Naive B cell (primary cell): ENCODE results near the gene NGFR. TPM values are rescaled to one million over a fixed set of nuclear protein-coding genes. Genes with fewer than 3 reads are reported as not detected.

ENCODE experiments used
- ATAC-seq, 2 donors: fragments of 150-1000 bp; cut with Tn5 transposase; 2 replicates each; pipeline ENCODE4 v1.10.0; 2021; ENCODE audit warnings: low read depth in 2 of 2, mild to moderate bottlenecking in 2 of 2, moderate library complexity in 2 of 2
- DNase-seq: peaks from one replicate; pipeline ENCODE4 v3.0.0; 2022
- H3K27ac Mint-ChIP-seq, 6 donors: one replicate each; pipeline ENCODE4 v1.8.0; 2020 to 2022; ENCODE audit warnings: mild to moderate bottlenecking in 6 of 6, mixed read lengths in 6 of 6, moderate library complexity in 5 of 6, inconsistent platforms in 2 of 6
- H3K27me3 Mint-ChIP-seq, 3 donors: one replicate each; pipeline ENCODE4 v1.8.0; 2021 to 2022; ENCODE audit warnings: mixed read lengths in 3 of 3, mild to moderate bottlenecking in 1 of 3
- H3K36me3 Mint-ChIP-seq, 2 donors: one replicate each; pipeline ENCODE4 v1.8.0; 2020 to 2022; ENCODE audit warnings: mixed read lengths in 2 of 2, inconsistent platforms in 1 of 2, mild to moderate bottlenecking in 1 of 2
- H3K4me1 Mint-ChIP-seq, 3 donors: one replicate each; pipeline ENCODE4 v1.8.0; 2020 to 2022; ENCODE audit warnings: mixed read lengths in 3 of 3, inconsistent platforms in 1 of 3, mild to moderate bottlenecking in 1 of 3, moderate library complexity in 1 of 3
- H3K4me3 Mint-ChIP-seq, 8 donors: one replicate each; pipeline ENCODE4 v1.8.0; 2020 to 2022; ENCODE audit warnings: mild to moderate bottlenecking in 8 of 8, mixed read lengths in 8 of 8, moderate library complexity in 8 of 8, inconsistent platforms in 2 of 8
- H3K9me3 Mint-ChIP-seq, 7 donors: one replicate each; pipeline ENCODE4 v1.8.0; 2020 to 2022; ENCODE audit warnings: mixed read lengths in 7 of 7, mild to moderate bottlenecking in 5 of 7, inconsistent platforms in 2 of 7, moderate library complexity in 1 of 7
- polyA plus RNA-seq, 6 donors: library from polyadenylated mRNA; unstranded; fragments of 300-500 nt; fragmentation: Illumina TruSeq; gene quantifications; one replicate each; pipeline ENCODE4 v1.2.3, GENCODE V29; 2021; ENCODE audit warnings: low read depth in 6 of 6

Gene NGFR
- polyA plus RNA-seq, 6 donors from 2014 or later: 0.16 TPM; not detected in 5

DNA sequence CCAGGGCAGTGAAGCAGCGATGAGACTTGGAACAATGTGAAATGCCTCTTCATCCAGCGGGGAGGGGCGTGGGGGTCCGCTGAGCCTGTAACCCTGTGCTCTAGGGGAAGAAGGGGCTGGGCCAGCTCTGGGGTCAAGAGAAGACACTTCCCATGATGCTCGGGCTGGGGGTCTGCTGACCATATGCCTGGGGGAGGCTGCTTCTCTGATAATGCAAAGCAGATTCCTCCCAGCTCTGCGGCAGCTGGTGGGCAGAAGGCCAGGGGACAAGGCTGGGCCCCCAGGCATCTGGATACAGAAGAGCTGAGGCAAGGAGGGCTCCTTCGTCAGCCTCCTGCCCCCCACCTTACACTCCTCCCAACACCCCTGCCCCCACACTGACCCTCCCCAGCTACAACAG, 24.7 kb downstream of the NGFR start:
- Mint-ChIP-seq H3K27me3 (peaks cover 3 to 44% (median 37%) of the 10 kb centered on the region in 3 donors), H3K9me3 (no peaks in the 10 kb centered on the region), H3K36me3 (no peaks in the 10 kb centered on the region), H3K27ac (no peak overlapping the region), H3K4me1 (peaks cover 0 to 6% (median 0%) of the 10 kb centered on the region in 3 donors), H3K4me3 (no peak overlapping the region)
- ATAC-seq (no peak), DNase-seq (no peak)

DNA sequence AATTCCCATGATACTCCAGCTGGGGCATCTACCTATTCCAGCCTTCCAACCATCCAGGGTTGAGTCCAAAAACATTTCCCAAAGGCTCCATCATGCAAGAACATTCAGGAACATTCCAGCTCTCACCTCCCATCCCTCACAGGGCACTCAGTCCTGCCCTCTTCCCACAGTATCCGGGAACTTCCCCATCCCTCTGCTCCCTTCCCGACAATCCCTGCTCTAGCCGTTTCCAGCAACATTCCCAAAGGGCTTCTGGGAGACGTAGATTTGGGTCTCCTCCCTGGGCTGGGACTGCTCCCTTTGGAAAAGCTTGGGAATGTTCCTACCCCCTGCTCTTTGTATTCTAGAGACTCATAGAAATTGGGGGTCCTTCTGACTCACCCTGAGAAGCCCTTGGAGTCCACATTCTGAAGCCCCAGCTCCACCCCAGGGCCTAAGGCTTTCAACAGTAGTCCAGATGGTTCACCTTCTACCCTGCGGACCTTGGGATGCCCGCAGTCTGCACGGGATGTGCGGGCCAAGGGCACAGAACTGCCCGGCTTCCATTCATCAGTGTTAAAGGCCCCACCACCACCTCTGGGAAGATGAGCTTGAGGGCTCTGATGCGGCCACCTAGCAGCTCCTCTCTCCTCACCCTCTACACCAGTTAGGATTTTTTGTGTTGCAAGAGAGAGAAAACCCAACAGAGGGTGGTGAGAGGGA, 25.4 kb downstream of the NGFR start:
- DNase-seq (no peak), ATAC-seq (no peak)
- Mint-ChIP-seq H3K27me3 (peaks cover 3 to 44% (median 31%) of the 10 kb centered on the region in 3 donors), H3K36me3 (no peaks in the 10 kb centered on the region), H3K4me1 (no peaks in the 10 kb centered on the region), H3K27ac (no peak overlapping the region), H3K4me3 (no peak overlapping the region), H3K9me3 (no peaks in the 10 kb centered on the region)

DNA sequence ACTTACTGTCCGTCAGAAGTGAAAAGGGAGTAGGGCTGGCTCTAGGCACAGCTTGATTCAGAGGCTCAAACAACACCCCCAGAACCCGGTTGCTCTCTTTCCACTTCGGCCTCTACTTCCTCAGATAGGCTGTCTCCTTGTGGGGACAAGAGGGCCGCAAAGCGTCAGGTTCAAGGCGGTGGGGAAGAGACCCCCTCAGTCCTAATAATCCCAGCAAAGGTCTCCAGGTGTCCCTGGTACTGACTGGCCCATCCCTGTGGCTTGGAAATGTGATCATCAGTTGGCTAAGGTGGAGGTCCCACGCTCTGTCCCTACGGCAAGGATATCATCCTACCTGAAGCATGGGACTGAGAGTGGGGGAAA, 26.0 kb downstream of the NGFR start:
- Mint-ChIP-seq H3K27me3 (peaks cover 3 to 40% (median 31%) of the 10 kb centered on the region in 3 donors), H3K4me3 (no peak overlapping the region), H3K27ac (no peak overlapping the region), H3K36me3 (no peaks in the 10 kb centered on the region), H3K9me3 (no peaks in the 10 kb centered on the region), H3K4me1 (no peaks in the 10 kb centered on the region)
- ATAC-seq: no peak
- DNase-seq: no peak

DNA sequence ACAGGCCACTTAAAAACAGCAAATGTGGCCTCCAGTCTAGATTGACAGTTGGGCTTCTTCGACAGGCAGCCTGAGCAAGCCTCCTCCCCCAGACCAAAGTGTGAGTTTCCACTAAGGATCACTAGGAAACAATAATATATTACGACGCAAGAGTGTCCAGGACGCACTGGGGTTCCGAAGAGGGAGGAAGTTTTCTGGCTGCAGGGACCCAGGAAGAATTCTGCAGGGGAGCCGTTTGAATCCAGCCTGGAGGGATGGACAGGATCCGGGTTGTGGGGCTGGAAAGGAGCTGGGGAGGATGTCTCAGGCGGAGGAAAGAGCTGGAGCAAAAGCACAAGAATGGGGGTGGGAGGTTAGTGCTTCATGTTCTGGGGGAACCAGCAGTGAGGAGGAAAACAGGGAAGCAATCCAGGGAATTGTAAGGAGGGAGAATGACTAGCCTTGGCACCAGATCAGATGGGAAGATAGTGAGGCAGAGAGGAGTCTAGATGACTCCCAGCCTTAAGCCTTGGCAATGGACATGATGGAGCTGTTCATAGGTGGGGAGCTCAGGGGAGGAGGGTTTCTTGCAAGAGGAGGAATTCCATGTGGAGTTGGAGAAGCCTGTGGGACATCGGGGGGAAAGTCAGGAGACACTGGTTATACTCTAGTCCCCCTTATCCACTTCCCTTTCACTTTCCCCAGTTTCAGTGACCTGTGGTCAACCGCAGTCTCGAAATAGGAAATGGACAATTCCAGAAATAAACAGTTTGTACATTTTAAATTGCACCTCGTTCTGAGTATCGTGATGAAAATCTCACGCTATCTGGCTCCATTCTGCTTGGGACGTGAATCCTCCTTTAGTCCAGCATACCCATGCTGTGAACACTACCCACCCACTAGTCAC, 26.6 kb downstream of the NGFR start:
- ATAC-seq: no peak
- no peaks in the 10 kb centered on the region for H3K36me3 Mint-ChIP-seq
- H3K27me3 Mint-ChIP-seq: peaks cover 4 to 39% (median 32%) of the 10 kb centered on the region in 3 donors
- no peak overlapping the region for H3K27ac Mint-ChIP-seq
- no peaks in the 10 kb centered on the region for H3K9me3 Mint-ChIP-seq
- H3K4me3 Mint-ChIP-seq: no peak overlapping the region
- DNase-seq: no peak
- H3K4me1 Mint-ChIP-seq: no peaks in the 10 kb centered on the region

DNA sequence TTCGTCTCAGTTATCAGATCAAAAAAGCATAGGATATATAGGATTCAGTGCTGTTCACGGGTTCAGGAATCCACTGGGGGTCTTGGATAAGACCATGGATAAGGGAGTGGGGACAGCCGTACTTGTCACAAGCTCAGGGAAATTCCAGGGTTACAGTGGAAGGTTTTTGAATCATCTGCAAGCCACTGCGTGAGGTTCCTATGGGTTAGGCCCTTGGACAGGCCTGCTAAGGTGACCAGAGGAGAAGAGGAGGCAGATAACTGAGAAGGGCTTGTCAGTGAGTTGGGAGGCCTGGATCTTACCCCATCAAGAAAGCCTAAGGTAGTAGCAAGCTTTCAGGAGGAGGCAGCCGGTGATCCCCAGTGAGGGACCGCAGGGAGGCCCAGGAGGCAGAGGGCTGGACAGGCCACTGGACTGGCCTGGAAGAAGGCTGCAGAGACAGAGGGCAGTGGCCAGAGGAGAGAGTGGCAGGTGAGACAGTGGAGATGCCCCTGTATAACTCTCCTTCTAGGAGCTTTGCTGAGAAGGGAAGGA, 27.3 kb downstream of the NGFR start:
- Mint-ChIP-seq H3K9me3 (no peaks in the 10 kb centered on the region), H3K36me3 (no peaks in the 10 kb centered on the region), H3K27ac (peak overlapping the region in 1 of 6 donors; percentile 85), H3K27me3 (peaks cover 7 to 45% (median 39%) of the 10 kb centered on the region in 3 donors), H3K4me3 (no peak overlapping the region), H3K4me1 (no peaks in the 10 kb centered on the region)
- DNase-seq: no peak
- no peak for ATAC-seq

DNA sequence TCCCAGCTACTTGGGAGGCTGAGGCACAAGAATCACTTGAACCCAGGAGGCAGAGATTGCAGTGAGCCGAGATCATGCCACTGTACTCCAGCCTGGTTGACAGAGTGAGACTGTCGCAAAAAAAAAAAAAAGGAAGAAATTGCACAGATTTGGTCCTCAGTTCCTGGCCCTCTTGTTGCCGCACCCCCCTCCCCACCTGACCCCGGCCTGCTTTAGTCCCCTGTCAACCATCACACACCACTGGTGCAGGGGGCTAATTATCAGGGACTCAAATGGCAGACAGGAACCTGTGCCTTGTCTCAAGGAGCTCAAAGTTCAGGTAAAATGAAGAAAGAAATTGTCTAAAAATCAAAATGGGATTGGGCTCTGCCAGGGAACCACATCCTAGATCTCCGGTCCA, 28.1 kb downstream of the NGFR start:
- H3K36me3 Mint-ChIP-seq: no peaks in the 10 kb centered on the region
- DNase-seq: no peak
- ATAC-seq: no peak

DNA sequence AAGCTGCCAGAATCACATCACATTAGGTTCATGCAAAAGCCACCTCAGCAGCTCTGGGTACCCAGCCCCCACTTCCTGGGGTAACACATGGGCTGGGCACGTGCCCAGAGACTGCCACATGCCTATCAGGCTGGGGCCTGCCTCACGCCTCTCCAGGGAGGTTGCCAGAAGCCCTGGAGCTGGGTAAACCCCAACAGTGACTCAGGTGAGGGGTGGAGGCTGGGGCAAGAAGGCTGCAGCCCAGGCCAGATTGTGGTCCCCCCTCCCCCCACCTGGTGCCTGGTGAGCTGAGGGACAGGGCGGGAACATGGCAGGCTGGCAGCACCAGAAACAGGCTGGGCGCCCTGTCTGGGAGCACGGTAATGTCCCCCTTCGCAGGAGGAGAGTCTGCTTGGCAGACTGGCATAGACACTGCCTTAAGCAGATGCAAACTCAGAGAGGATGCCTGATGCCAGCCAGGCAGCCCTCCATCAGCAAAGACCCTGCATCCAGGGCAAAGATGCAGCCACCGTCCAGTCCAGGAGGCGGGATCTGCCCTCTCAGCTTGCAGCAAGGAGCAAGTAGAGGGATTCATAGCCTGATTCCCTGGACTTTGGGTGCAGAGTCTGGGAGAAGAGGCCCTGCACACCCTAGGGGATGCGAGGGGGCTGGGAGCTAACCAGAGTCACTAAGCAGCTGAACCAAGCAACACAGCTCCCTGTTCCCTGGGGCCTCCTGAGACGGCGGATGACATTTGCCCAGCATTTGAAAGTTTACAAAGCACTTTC, 28.8 kb downstream of the NGFR start:
- Mint-ChIP-seq H3K27me3 (peaks cover 8 to 57% (median 50%) of the 10 kb centered on the region in 3 donors), H3K4me1 (no peaks in the 10 kb centered on the region), H3K4me3 (no peak overlapping the region), H3K36me3 (no peaks in the 10 kb centered on the region), H3K27ac (no peak overlapping the region), H3K9me3 (no peaks in the 10 kb centered on the region)
- ATAC-seq (peak in 1 of 2 donors; percentile 41), DNase-seq (no peak)

More for the DNA sequence above, 28.1 kb downstream of the NGFR start:
- Mint-ChIP-seq H3K27ac (peak overlapping the region in 1 of 6 donors; percentile 47), H3K9me3 (no peaks in the 10 kb centered on the region), H3K4me1 (no peaks in the 10 kb centered on the region), H3K4me3 (no peak overlapping the region), H3K27me3 (peaks cover 7 to 53% (median 46%) of the 10 kb centered on the region in 3 donors)

DNA sequence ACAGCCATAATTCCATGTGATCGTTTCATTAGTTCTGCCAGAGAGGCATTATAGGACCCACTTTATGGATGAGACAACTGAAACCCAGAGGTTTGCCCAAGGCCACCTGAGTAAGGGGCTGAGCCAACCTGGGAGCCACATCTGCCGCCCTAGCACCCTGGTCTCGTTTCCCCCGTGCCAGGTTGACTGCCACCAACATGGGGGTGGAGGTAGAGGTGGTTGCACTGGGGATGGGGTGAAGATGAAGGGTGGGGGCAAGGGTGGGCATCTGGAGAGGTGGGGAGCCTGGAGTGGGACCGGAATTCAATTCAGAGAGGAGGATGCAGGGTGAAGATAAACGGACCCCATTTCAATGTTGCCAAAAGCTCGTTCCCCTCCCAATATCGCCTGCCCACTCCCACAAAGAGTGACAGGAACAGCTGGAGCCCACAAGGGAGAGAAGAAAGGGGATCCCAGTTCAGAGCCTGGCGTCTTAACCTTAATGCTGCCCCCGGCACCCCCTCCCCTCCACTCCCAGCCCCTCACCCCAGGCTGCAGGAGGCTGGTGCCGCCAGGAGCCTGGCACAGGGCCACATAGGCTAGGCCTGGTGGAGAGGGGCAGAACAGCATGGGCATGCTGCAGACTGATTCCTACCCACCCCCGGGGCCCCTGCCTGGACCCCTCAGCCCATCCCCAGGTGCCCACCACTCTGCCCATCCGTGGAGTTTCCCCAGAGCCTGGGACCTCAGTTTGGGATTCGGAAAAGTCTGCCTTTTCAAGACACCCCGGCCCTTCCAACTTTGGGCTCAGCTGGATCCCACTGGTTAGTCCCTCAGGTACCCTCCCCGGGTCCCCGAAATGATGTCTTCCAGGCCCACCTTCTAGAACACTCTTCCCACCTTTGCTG, 29.6 kb downstream of the NGFR start:
- Mint-ChIP-seq H3K27me3 (peaks cover 8 to 59% (median 47%) of the 10 kb centered on the region in 3 donors), H3K4me1 (no peaks in the 10 kb centered on the region), H3K9me3 (no peaks in the 10 kb centered on the region), H3K27ac (peak overlapping the region in 1 of 6 donors; percentile 80), H3K36me3 (no peaks in the 10 kb centered on the region), H3K4me3 (no peak overlapping the region)
- ATAC-seq (no peak), DNase-seq (no peak)

DNA sequence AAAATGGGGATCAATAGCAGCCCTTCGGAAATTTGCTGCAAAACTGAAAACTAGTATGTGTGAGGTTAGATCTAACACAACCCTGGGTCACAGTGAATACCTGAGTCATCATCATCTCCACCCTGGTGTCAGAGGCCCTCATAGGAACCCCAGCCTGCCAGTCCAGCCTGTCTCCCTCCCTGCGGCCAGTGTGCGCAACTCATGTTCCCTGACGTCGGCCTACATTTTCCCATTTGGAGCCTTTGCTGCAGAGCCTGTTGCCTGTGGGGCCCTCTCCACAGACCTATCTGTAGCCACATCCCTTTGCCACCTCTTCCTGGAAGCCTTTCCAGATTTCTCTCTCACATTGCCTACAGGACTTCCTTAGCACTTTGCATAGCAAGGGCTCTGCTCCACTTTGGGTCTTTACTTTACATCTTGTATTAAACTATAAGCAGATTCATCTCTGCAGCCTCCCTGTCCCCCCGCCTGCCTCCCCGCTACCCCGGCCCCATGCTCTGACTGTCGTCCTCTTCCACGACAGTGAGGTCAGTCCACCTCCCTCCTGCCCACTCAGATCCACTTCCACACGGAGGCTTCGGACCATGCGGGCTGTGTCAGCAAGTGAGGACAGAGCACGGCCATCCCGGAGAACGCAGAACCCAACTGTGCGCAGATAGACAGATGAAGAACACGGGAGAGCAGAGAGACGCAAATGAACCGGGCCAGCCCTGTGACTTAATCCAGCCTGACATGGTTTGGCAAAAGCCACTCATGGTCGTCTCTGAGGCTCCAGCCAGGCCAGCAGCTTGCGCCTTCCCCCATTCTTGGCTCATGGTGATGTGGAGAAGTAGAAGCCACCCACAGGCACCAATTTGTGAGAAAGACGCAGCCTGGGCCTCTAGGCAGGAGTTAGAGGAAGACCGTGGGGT, 31.0 kb downstream of the NGFR start:
- ATAC-seq: no peak
- no peaks in the 10 kb centered on the region for H3K36me3 Mint-ChIP-seq
- no peaks in the 10 kb centered on the region for H3K4me1 Mint-ChIP-seq
- DNase-seq: no peak
- H3K27me3 Mint-ChIP-seq: peaks cover 8 to 51% (median 44%) of the 10 kb centered on the region in 3 donors
- no peak overlapping the region for H3K27ac Mint-ChIP-seq
- H3K9me3 Mint-ChIP-seq: no peaks in the 10 kb centered on the region
- no peak overlapping the region for H3K4me3 Mint-ChIP-seq

DNA sequence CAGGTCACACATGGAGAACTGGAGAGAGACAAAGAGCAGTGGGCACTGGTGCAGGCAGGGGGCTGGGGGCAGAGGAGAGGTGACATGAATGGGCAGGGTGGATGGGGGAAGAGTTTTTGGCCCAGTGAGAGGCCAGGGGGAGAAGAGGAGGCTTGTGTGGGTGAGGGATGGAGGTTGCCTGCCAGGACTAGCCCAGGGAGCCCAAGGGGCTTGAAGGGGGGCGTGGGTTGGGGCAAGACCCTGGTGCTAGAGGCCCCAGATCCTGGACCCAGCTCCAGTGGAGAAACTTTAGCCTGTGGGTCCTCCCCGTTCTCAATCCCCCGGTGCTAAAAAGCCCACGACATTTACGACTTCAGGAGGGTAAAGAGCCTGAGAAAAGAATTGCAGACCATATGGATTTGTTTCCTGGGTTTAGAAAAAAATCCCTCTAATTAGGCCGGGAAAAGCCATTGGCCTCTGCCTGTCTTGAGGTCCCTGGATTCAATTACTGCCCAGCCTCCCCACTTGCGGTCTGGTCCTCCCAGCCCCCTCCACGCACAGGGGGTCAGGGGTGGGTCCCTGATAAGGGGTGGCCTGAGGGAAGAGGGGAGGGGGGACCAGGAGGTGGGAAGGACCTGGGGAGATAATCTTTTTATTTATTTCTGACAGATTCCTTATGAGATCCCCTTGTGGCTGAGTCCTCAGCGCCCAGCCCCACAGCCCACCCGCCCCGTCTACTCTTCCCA, 33.0 kb downstream of the NGFR start:
- Mint-ChIP-seq H3K27me3 (peaks cover 8 to 48% (median 46%) of the 10 kb centered on the region in 3 donors), H3K27ac (no peak overlapping the region), H3K36me3 (no peaks in the 10 kb centered on the region), H3K9me3 (no peaks in the 10 kb centered on the region), H3K4me3 (no peak overlapping the region), H3K4me1 (no peaks in the 10 kb centered on the region)
- ATAC-seq (no peak), DNase-seq (no peak)

DNA sequence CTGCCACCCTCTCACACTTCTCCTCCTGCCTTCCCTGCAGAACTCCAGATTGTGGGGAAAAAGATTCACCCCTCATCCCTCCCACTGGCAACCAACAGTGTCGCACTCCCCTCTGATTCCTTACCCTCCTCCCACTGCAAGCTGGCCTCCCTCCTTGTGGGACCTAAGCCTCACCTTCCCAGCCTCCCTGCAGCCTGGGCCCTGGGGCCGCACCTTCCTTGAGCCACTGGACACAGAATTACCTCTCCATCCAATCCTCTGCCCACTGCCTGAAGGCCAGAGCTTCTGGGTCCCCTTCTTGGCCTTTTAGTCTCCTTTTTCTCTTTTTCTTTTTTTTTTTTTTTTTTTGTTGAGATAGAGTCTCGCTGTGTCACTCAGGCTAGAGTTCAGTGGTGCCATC, 33.9 kb downstream of the NGFR start:
- no peaks in the 10 kb centered on the region for H3K4me1 Mint-ChIP-seq
- no peaks in the 10 kb centered on the region for H3K36me3 Mint-ChIP-seq
- H3K4me3 Mint-ChIP-seq: peak overlapping the region in 1 of 8 donors; percentile 41
- ATAC-seq: no peak
- H3K9me3 Mint-ChIP-seq: no peaks in the 10 kb centered on the region
- H3K27me3 Mint-ChIP-seq: peaks cover 13 to 57% (median 55%) of the 10 kb centered on the region in 3 donors
- peak overlapping the region in 1 of 6 donors; percentile 60 for H3K27ac Mint-ChIP-seq
- no peak for DNase-seq
